Measurements from ENCODE around the gene LY6G6C. TPM values are rescaled to one million over a fixed set of nuclear protein-coding genes. Genes with fewer than 3 reads are reported as not detected.

Gene LY6G6C
- total and polyA plus RNA-seq, 2 of the 13 experiments (the other 11 are each of a cell fraction or from before 2014, with no cell fraction given) = 0.15 TPM; not detected in 1

- TF ChIP-seq ZNF280D (CRISPR knock-in tag; IDR thresholded peaks at IDR 0.05) (peak; percentile 79), ZNF557 (CRISPR knock-in tag; IDR thresholded peaks at IDR 0.05) (peak; percentile 75; the same call in 1 of the 2 replicates), STAT6 (CRISPR knock-in tag; IDR thresholded peaks at IDR 0.05; ENCODE audit: borderline replicate concordance) (no peak), NFE2L1 (CRISPR knock-in tag; IDR thresholded peaks at IDR 0.05; ENCODE audit: borderline replicate concordance) (peak; percentile 88; the same call in 1 of the 2 replicates), KLF13 (CRISPR knock-in tag; IDR thresholded peaks at IDR 0.05) (0 out of 2 replicates have a peak, but pooled peaks have one; percentile 72), ZBTB3 (CRISPR knock-in tag; IDR thresholded peaks at IDR 0.05; ENCODE audit: borderline replicate concordance, low read depth) (peak; percentile 82; the same call in 1 of the 2 replicates), ZNF784 (CRISPR knock-in tag; IDR thresholded peaks at IDR 0.05; ENCODE audit: borderline replicate concordance) (peak; percentile 98), ZNF556 (CRISPR knock-in tag; IDR thresholded peaks at IDR 0.05; ENCODE audit: borderline replicate concordance) (peak; percentile 90), HNF1A (IDR thresholded peaks at IDR 0.05; ENCODE audit: low read depth) (no peak), HNF1A (CRISPR knock-in tag; IDR thresholded peaks at IDR 0.05; ENCODE audit: borderline replicate concordance) (peak; percentile 92), ZNF234 (CRISPR knock-in tag; conservative IDR thresholded peaks at IDR 0.05) (no peak), CBFB (CRISPR knock-in tag; IDR thresholded peaks at IDR 0.05) (peak; percentile 47; the same call in 1 of the 2 replicates), ZNF790 (CRISPR knock-in tag; IDR thresholded peaks at IDR 0.05; ENCODE audit: borderline replicate concordance) (peak; percentile 84), SMYD3 (CRISPR knock-in tag; IDR thresholded peaks at IDR 0.05) (peak; percentile 99)
These were observed 18.3 kb upstream of the LY6G6C start, which contains the start of gene MSH5 (continued) for GRCh38 chr6:31739639-31740396.

Data from HepG2 (cell line).